ENCODE measurements around the gene GSTO2. TPM values are rescaled to one million over a fixed set of nuclear protein-coding genes. Genes with fewer than 3 reads are reported as not detected.

Gene GSTO2
- total and polyA plus RNA-seq, 2 donors from 2014 or later: 22.3 to 56.7 TPM

DNA sequence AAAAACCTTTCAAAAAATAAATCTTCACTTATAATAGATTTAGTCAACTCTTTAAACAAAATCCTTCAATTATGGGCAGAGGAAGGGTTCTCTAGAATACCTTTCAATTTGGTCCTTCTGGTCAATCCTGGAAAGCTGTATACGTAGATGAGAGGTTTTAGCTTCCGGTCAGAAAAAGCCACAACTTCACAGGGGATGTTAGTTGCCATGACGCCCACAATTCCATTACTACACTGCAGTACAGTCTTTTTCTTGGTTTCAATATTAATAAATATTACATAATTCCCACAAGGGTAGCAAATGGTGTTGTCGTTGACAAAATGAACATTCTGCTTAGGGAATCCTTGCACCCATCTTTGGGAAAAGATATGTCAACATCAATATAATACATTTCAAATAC, 38.5 kb upstream of the GSTO2 start:
- intact Hi-C loops (cut with DNase I): no loop called here
- peaks cover 0 to 4% (median 0%) of the 10 kb centered on the region in 3 donors for H3K9me3 ChIP-seq (ENCODE audit: control insufficient read depth in 2 of 3, insufficient read depth in 1 of 3, low read length in 3 of 3)
- no peak overlapping the region for H3K9ac ChIP-seq (ENCODE audit: low read length in 3 of 3)
- H3K36me3 ChIP-seq (ENCODE audit: control insufficient read depth in 2 of 3, insufficient read depth in 3 of 3, low read length in 3 of 3): no peaks in the 10 kb centered on the region
- no peaks in the 10 kb centered on the region for H3K27me3 ChIP-seq (ENCODE audit: control insufficient read depth, insufficient read depth, low read length)
- no peak overlapping the region for H3K4me3 ChIP-seq (ENCODE audit: low read length in 3 of 3)
- no peak overlapping the region for H3K27ac ChIP-seq (ENCODE audit: low read depth in 2 of 2, low read length in 2 of 2)
- DNase-seq (no peak), FAIRE-seq (no peak)
- peaks cover 0 to 4% (median 0%) of the 10 kb centered on the region in 3 donors for H3K4me1 ChIP-seq (ENCODE audit: control insufficient read depth in 2 of 3, insufficient read depth in 2 of 3, low read depth in 1 of 3, low read length in 3 of 3)
- TF ChIP-seq, protein P1, sequence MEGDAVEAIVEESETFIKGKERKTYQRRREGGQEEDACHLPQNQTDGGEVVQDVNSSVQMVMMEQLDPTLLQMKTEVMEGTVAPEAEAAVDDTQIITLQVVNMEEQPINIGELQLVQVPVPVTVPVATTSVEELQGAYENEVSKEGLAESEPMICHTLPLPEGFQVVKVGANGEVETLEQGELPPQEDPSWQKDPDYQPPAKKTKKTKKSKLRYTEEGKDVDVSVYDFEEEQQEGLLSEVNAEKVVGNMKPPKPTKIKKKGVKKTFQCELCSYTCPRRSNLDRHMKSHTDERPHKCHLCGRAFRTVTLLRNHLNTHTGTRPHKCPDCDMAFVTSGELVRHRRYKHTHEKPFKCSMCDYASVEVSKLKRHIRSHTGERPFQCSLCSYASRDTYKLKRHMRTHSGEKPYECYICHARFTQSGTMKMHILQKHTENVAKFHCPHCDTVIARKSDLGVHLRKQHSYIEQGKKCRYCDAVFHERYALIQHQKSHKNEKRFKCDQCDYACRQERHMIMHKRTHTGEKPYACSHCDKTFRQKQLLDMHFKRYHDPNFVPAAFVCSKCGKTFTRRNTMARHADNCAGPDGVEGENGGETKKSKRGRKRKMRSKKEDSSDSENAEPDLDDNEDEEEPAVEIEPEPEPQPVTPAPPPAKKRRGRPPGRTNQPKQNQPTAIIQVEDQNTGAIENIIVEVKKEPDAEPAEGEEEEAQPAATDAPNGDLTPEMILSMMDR (IDR thresholded peaks at IDR 0.05; ENCODE audit: borderline replicate concordance, extremely low read depth, insufficient read depth): no peak

DNA sequence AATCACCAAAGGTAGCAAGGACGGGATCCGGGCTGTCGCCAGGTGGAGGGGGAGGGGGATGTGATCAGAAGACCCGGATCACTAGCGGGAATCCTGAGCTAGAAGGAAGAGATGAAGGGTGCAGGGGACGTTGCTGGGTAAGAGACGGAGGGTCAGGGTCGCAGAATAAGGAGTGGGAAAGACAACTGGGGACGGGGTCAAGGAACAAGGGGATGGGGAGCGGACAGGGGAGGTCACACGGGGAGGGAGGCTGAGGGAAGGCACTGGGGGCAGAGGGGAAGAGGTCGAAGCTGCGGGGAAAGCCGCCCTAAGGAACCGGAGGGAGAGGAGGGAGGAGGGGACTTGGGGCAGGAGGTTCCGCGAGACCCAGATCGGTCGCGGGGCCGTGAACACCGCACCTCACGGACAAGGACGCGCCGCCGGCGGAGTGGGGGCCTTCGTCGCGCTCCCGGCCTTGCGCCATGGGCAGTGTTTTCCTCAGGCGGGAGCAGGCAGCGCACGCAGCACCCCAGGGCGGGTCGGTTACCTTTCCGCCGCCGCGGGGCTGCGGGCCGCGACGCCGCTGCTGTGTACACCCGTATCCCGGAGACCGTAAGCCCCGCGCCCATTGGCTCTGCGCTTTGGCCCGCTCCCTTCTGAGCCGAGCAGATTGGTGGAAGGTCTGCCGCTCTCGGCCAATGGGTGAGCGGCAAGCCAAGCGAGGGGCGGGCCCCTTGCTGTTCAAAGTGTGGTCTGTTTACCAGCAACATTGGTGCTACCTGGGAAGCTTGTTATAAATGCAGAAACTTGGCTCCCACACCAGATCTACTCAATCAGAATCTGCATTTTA, 37.0 kb upstream of the GSTO2 start, which contains the start of gene CFAP43:
TSS of gene CFAP43 (minus strand) at position 581 of the 829 bp plus-strand sequence. CDS start at position 463, 118 bp downstream.
- peak; percentile 98 to 99 (median 99) for DNase-seq
- intact Hi-C loops (cut with DNase I): no loop called here
- TF ChIP-seq, protein P1 (IDR thresholded peaks at IDR 0.05; ENCODE audit: borderline replicate concordance, extremely low read depth, insufficient read depth): no peak
- FAIRE-seq: peak; percentile 99
- peak within 1 kb of the TSS; percentile 89 to 91 (median 89) for H3K4me3 ChIP-seq (ENCODE audit: low read length in 3 of 3)
- peaks cover 0 to 4% (median 0%) of the 10 kb centered on the region in 3 donors for H3K9me3 ChIP-seq (ENCODE audit: control insufficient read depth in 2 of 3, insufficient read depth in 1 of 3, low read length in 3 of 3)
- H3K27me3 ChIP-seq (ENCODE audit: control insufficient read depth, insufficient read depth, low read length): no peaks in the 10 kb centered on the region
- peak within 1 kb of the TSS; percentile 80 to 93 (median 90) for H3K9ac ChIP-seq (ENCODE audit: low read length in 3 of 3)
- peak within 1 kb of the TSS in 1 of 2 donors; percentile 73 for H3K27ac ChIP-seq (ENCODE audit: low read depth in 2 of 2, low read length in 2 of 2)
- no peaks in the 10 kb centered on the region for H3K36me3 ChIP-seq (ENCODE audit: control insufficient read depth in 2 of 3, insufficient read depth in 3 of 3, low read length in 3 of 3)
- peaks cover 0 to 4% (median 0%) of the 10 kb centered on the region in 3 donors for H3K4me1 ChIP-seq (ENCODE audit: control insufficient read depth in 2 of 3, insufficient read depth in 2 of 3, low read depth in 1 of 3, low read length in 3 of 3)

DNA sequence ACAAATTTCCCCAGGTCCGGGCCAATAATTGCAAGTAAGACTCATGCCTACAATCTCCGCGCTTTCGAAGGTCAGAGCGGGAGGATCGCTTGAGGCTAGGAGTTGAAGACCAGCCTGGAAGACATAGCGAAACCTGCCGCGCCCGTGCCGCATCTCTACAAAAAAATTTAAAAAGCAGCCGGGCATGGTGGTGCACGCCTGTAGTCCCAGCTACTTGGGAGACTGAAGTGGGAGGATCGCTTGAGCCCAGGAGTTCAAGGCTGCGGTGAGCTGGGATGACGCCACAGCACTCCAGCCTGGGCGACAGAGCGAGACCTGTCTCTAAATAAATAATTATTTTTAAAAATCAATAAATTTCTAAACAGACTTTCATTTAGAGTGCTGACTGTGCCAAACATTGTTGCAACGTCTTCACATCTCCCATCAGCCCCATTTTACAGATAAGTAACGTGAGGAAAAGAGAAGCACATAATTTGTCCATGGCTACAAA, 36.3 kb upstream of the GSTO2 start:
- TF ChIP-seq, protein P1 (IDR thresholded peaks at IDR 0.05; ENCODE audit: borderline replicate concordance, extremely low read depth, insufficient read depth): no peak
- Histone ChIP-seq H3K36me3 (ENCODE audit: control insufficient read depth in 2 of 3, insufficient read depth in 3 of 3, low read length in 3 of 3) (no peaks in the 10 kb centered on the region), H3K4me1 (ENCODE audit: control insufficient read depth in 2 of 3, insufficient read depth in 2 of 3, low read depth in 1 of 3, low read length in 3 of 3) (peaks cover 0 to 4% (median 0%) of the 10 kb centered on the region in 3 donors), H3K27ac (ENCODE audit: low read depth in 2 of 2, low read length in 2 of 2) (no peak overlapping the region), H3K4me3 (ENCODE audit: low read length in 3 of 3) (peak overlapping the region; percentile 89 to 91 (median 89)), H3K9me3 (ENCODE audit: control insufficient read depth in 2 of 3, insufficient read depth in 1 of 3, low read length in 3 of 3) (peaks cover 0 to 4% (median 0%) of the 10 kb centered on the region in 3 donors), H3K27me3 (ENCODE audit: control insufficient read depth, insufficient read depth, low read length) (no peaks in the 10 kb centered on the region), H3K9ac (ENCODE audit: low read length in 3 of 3) (peak overlapping the region in 2 of 3 donors; percentile 74 to 80)
- peak in 1 of 5 donors; percentile 63 for DNase-seq
- intact Hi-C loops (cut with DNase I): no loop called here
- FAIRE-seq: no peak

All from kidney (tissue), 14 donors.